HEK293 (cell line): ENCODE results near the gene ZSCAN2.

Experiments
- CTCF ChIA-PET: fragments of 350-600 bp; formaldehyde crosslinking; extraction: SDS; loops from one replicate; lab custom pipeline; 2021; ENCODE audit warnings: antibody characterized with exemption; lab: Yijun Ruan, JAX
- POLR2A ChIA-PET: fragments of 300-600 bp; formaldehyde crosslinking; extraction: SDS; loops from one replicate; lab custom pipeline; 2020; ENCODE audit warnings: antibody characterized with exemption, inconsistent platforms; lab: Yijun Ruan, JAX
- H3K27ac ChIP-seq: fragments of 200-500 bp; sonication (Bioruptor generic); 2 replicates; pipeline ENCODE4 v1.5.1; 2014; ENCODE audit warnings: low read depth, low read length, control low read depth, inconsistent platforms; ENCODE audit errors: extremely low read depth
- H3K36me3 ChIP-seq, 2 experiments: fragments of 200-500 bp in 1 of 2; sonication (Bioruptor generic) in 1 of 2; 1 replicate in 1 of 2; 2 replicates in 1 of 2; pipeline ENCODE4 v1.5.1; 2014 to 2017; ENCODE audit warnings: inconsistent platforms in 2 of 2, low read length in 2 of 2; ENCODE audit not compliant: control insufficient read depth in 2 of 2, insufficient read depth in 1 of 2
- H3K4me1 ChIP-seq: fragments of 200-500 bp; sonication (Bioruptor generic); 2 replicates; pipeline ENCODE4 v1.5.1; 2014; ENCODE audit warnings: mild to moderate bottlenecking, low read length, inconsistent platforms; ENCODE audit not compliant: control insufficient read depth, insufficient read depth
- H3K4me3 ChIP-seq: 2 replicates; pipeline ENCODE4 v1.5.1; 2011; ENCODE audit warnings: low read depth, mild to moderate bottlenecking, control low read depth, low read length, moderate library complexity
- H3K9me3 ChIP-seq: fragments of 200-500 bp; sonication (Bioruptor generic); 2 replicates; pipeline ENCODE4 v1.5.1; 2014; ENCODE audit warnings: low read depth, low read length, inconsistent platforms; ENCODE audit not compliant: control insufficient read depth, insufficient read depth
- FEZF1 ChIP-seq: fragments of 450-650 bp; formaldehyde crosslinking; IDR thresholded peaks from 2 replicates; pipeline ENCODE4 v1.5.1; 2016; ENCODE audit warnings: missing biosample characterization, missing genetic modification characterization
- GLIS2 ChIP-seq: fragments of 450-650 bp; formaldehyde crosslinking; IDR thresholded peaks from 2 replicates; pipeline ENCODE4 v1.5.1; 2016; ENCODE audit warnings: missing biosample characterization, missing genetic modification characterization
- HOXA7 ChIP-seq: sonication (generic); formaldehyde crosslinking; IDR thresholded peaks from 2 replicates; pipeline ENCODE4 v1.8.1; 2022; ENCODE audit warnings: missing genetic modification reagents, borderline replicate concordance
- IKZF3 ChIP-seq: fragments of 450-650 bp; IDR thresholded peaks from 2 replicates; pipeline ENCODE4 v1.5.0; 2018; ENCODE audit warnings: missing biosample characterization, mild to moderate bottlenecking, missing genetic modification characterization, moderate library complexity
- KLF10 ChIP-seq: fragments of 450-650 bp; IDR thresholded peaks from 2 replicates; pipeline ENCODE4 v1.5.1; 2018; ENCODE audit warnings: missing biosample characterization, mild to moderate bottlenecking, missing genetic modification characterization
- MYNN ChIP-seq: fragments of 450-650 bp; formaldehyde crosslinking; IDR thresholded peaks from 2 replicates; pipeline ENCODE4 v1.5.1; 2016; ENCODE audit warnings: missing biosample characterization, missing genetic modification characterization, borderline replicate concordance
- SCRT2 ChIP-seq: fragments of 450-650 bp; formaldehyde crosslinking; IDR thresholded peaks from 2 replicates; pipeline ENCODE4 v1.5.1; 2016; ENCODE audit warnings: missing biosample characterization, missing genetic modification characterization
- ZFP37 ChIP-seq: fragments of 450-650 bp; formaldehyde crosslinking; IDR thresholded peaks from 2 replicates; pipeline ENCODE4 v1.5.1; 2016; ENCODE audit warnings: missing biosample characterization, missing genetic modification characterization
- ZFP41 ChIP-seq: fragments of 450-650 bp; formaldehyde crosslinking; IDR thresholded peaks from 2 replicates; pipeline ENCODE4 v1.5.1; 2016; ENCODE audit warnings: missing biosample characterization, missing genetic modification characterization, borderline replicate concordance
- ZNF10 ChIP-seq: fragments of 450-650 bp; formaldehyde crosslinking; IDR thresholded peaks from 2 replicates; pipeline ENCODE4 v1.5.1; 2017; ENCODE audit warnings: missing biosample characterization, missing genetic modification characterization
- ZNF114 ChIP-seq: fragments of 450-650 bp; formaldehyde crosslinking; IDR thresholded peaks from 2 replicates; pipeline ENCODE4 v1.5.0; 2017; ENCODE audit warnings: missing biosample characterization, missing genetic modification characterization
- ZNF18 ChIP-seq: fragments of 450-650 bp; formaldehyde crosslinking; IDR thresholded peaks from 2 replicates; pipeline ENCODE4 v1.5.1; 2016; ENCODE audit warnings: missing biosample characterization, missing genetic modification characterization
- ZNF223 ChIP-seq: fragments of 450-650 bp; formaldehyde crosslinking; IDR thresholded peaks from 2 replicates; pipeline ENCODE4 v1.5.1; 2016; ENCODE audit warnings: missing biosample characterization, missing genetic modification characterization
- ZNF274 ChIP-seq, 2 experiments: fragments of 200-500 bp in 1 of 2; fragments of 450-650 bp in 1 of 2; sonication (Bioruptor generic) in 1 of 2; formaldehyde crosslinking in 1 of 2; IDR thresholded peaks; 2 replicates each; pipeline versions ENCODE4 v1.5.1 to v1.6.1; 2014 to 2016; ENCODE audit warnings: borderline replicate concordance in 1 of 2, inconsistent platforms in 1 of 2, low read length in 1 of 2, missing biosample characterization in 1 of 2, missing genetic modification characterization in 1 of 2
- ZNF521 ChIP-seq: fragments of 450-650 bp; formaldehyde crosslinking; IDR thresholded peaks from 2 replicates; pipeline ENCODE4 v1.5.1; 2017; ENCODE audit warnings: missing biosample characterization, mild to moderate bottlenecking, missing genetic modification characterization
- ZNF555 ChIP-seq: fragments of 450-650 bp; formaldehyde crosslinking; conservative IDR thresholded peaks from 2 replicates; pipeline ENCODE4 v1.5.1; 2017; ENCODE audit warnings: missing biosample characterization, mild to moderate bottlenecking, missing genetic modification characterization, inconsistent platforms
- ZNF561 ChIP-seq: fragments of 450-650 bp; IDR thresholded peaks from 2 replicates; pipeline ENCODE4 v1.5.1; 2018; ENCODE audit warnings: missing biosample characterization, missing genetic modification characterization, borderline replicate concordance
- ZNF585B ChIP-seq: fragments of 450-650 bp; formaldehyde crosslinking; IDR thresholded peaks from 2 replicates; pipeline ENCODE4 v1.5.1; 2016; ENCODE audit warnings: missing biosample characterization, missing genetic modification characterization
- ZNF747 ChIP-seq: fragments of 450-650 bp; formaldehyde crosslinking; IDR thresholded peaks from 2 replicates; pipeline ENCODE4 v1.5.1; 2016; ENCODE audit warnings: missing biosample characterization, missing genetic modification characterization
- TF ChIP-seq, protein P1 (sequence below): fragments of 450-650 bp; formaldehyde crosslinking; IDR thresholded peaks from 2 replicates; pipeline ENCODE4 v1.5.1; 2016; ENCODE audit warnings: missing biosample characterization, missing genetic modification characterization

The ZSCAN2 gene

GRCh38 chr15:84659904-84660781 is 59.3 kb downstream of the ZSCAN2 start (continued):
- TF ChIP-seq ZNF18 (tag by site-specific recombination), result peak; percentile 61; the same call in 1 of the 2 replicates
- no peak for TF ChIP-seq ZNF274 (IDR thresholded peaks at IDR 0.05; ENCODE audit: low read length)
- no peak for TF ChIP-seq ZNF274 (tag by site-specific recombination; IDR thresholded peaks at IDR 0.05; ENCODE audit: borderline replicate concordance)
- no peak for TF ChIP-seq ZFP37
- peak; percentile 21; the same call in 1 of the 2 replicates for TF ChIP-seq SCRT2
- no peak for TF ChIP-seq ZNF10 (tag by site-specific recombination)

- H3K4me1 ChIP-seq, result peaks cover 14% of the 10 kb centered on the region
- peaks cover 6 to 15% of the 10 kb centered on the region in 2 experiments; a peak in 2 of 3 replicates for H3K36me3 ChIP-seq
- no peak overlapping the region for H3K4me3 ChIP-seq
- no peak for TF ChIP-seq ZNF555
- TF ChIP-seq ZNF521, result no peak
- no peak for TF ChIP-seq HOXA7 (CRISPR knock-in tag)
- no peak for TF ChIP-seq ZNF223 (tag by site-specific recombination)
- TF ChIP-seq ZNF114, result no peak
- TF ChIP-seq IKZF3 (tag by site-specific recombination), result no peak
- no peak for TF ChIP-seq ZFP41 (tag by site-specific recombination)
- no peaks in the 10 kb centered on the region for H3K9me3 ChIP-seq
- no peak overlapping the region for H3K27ac ChIP-seq
- ChIA-PET POLR2A (interaction anchor here (0.6 to 1.7 kb wide), 2 partner anchors 46 to 55 kb away, joined by 3 to 6 read pairs; partner anchors contain the start of gene SEC11A), CTCF (interaction anchor here (0.6 to 0.7 kb wide), 2 partner anchors 60 to 1141 kb away, joined by 3 to 4 read pairs; no protein-coding TSS in a partner anchor)
Measured at GRCh38 chr15:84661001-84661400, 60.2 kb downstream of the ZSCAN2 start.

- H3K36me3 ChIP-seq, result peaks cover 26 to 56% of the 10 kb centered on the region in 2 experiments
Measured at GRCh38 chr15:84666373-84666772, 65.6 kb downstream of the ZSCAN2 start.

More at GRCh38 chr15:84666373-84666772, 65.6 kb downstream of the ZSCAN2 start:
- Histone ChIP-seq H3K27ac (no peak overlapping the region), H3K4me3 (no peak overlapping the region), H3K9me3 (no peaks in the 10 kb centered on the region), H3K4me1 (no peaks in the 10 kb centered on the region)
- CTCF ChIA-PET, result no interaction called here
- TF ChIP-seq MYNN (tag by site-specific recombination) (no peak), FEZF1 (tag by site-specific recombination) (no peak), ZNF561 (tag by site-specific recombination) (no peak), ZNF747 (tag by site-specific recombination) (no peak), GLIS2 (tag by site-specific recombination) (no peak), KLF10 (tag by site-specific recombination) (no peak), ZNF585B (no peak)
- TF ChIP-seq, protein P1, sequence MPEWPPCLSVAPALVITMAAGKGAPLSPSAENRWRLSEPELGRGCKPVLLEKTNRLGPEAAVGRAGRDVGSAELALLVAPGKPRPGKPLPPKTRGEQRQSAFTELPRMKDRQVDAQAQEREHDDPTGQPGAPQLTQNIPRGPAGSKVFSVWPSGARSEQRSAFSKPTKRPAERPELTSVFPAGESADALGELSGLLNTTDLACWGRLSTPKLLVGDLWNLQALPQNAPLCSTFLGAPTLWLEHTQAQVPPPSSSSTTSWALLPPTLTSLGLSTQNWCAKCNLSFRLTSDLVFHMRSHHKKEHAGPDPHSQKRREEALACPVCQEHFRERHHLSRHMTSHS (tag by site-specific recombination), result no peak
- POLR2A ChIA-PET, result no interaction called here
